GM18526 (cell line): ENCODE results near the gene CEP350.

Experiments used
- POLR2A ChIP-seq: IDR thresholded peaks from 3 replicates; pipeline ENCODE4 v1.6.1; 2011; ENCODE audit not compliant: insufficient read length; ENCODE audit errors: extremely low read depth

The CEP350 gene

GRCh38 chr1:180163041-180163440 lies 208.4 kb downstream of the CEP350 start:
- no peak for TF ChIP-seq POLR2A
